K562 (cell line): ENCODE measurements around the gene AJAP1. TPM values are rescaled to one million over a fixed set of nuclear protein-coding genes. Genes with fewer than 3 reads are reported as not detected.

ENCODE experiments used
- ATAC-seq: fragments of 200-7000 bp; cut with Tn5 transposase; 3 replicates; pipeline ENCODE4 v1.9.1; 2020; ENCODE audit warnings: moderate library complexity
- BruUV-seq: library from RNA; stranded (reverse); fragments of 400-500 nt; replicated peaks from 2 replicates; lab custom pipeline; 2021; lab: Mats Ljungman, UMichigan
- CTCF ChIA-PET: fragments of 300-600 bp; formaldehyde crosslinking; extraction: SDS; loops from one replicate; lab custom pipeline; 2021; ENCODE audit warnings: low intra/inter-chr PET ratio; lab: Yijun Ruan, JAX
- POLR2A ChIA-PET: fragments of 300-600, 350-650 bp; sonication (Branson Sonifier 250); formaldehyde crosslinking; extraction: SDS; loops from one replicate; lab custom pipeline; 2021; ENCODE audit warnings: antibody characterized with exemption, inconsistent platforms; lab: Yijun Ruan, JAX
- DNase-seq, 4 experiments: peaks; one replicate each; pipeline versions ENCODE4 v3.0.0 to v3.0.0-alpha.2; 2011 to 2018; ENCODE audit warnings: low spot score in 3 of 4, mixed read lengths in 3 of 4; ENCODE audit errors: extremely low read depth in 1 of 4
- FAIRE-seq: peaks from 2 replicates; lab custom pipeline; 2011; peaks lifted over from hg19 to GRCh38; lab: Jason Lieb, UNC
- H2AFZ ChIP-seq: 2 replicates; pipeline ENCODE4 v1.6.0; 2011; ENCODE audit warnings: low read depth, low read length, control low read depth, inconsistent platforms
- H3K27ac ChIP-seq: fragments of 200-600 bp; 3 replicates; pipeline ENCODE4 v1.8.0; 2011; ENCODE audit warnings: low read depth, mild to moderate bottlenecking, control low read depth, inconsistent platforms, low read length, moderate library complexity, mixed read lengths; ENCODE audit errors: extremely low read depth
- H3K27me3 ChIP-seq, 2 experiments: fragments of 300-600 bp in 1 of 2; 2 replicates in 1 of 2; 3 replicates in 1 of 2; pipeline versions ENCODE4 v1.6.0 to v1.8.0; 2011; ENCODE audit warnings: inconsistent platforms in 2 of 2, low read length in 2 of 2, mild to moderate bottlenecking in 1 of 2, mixed read lengths in 1 of 2, moderate library complexity in 1 of 2; ENCODE audit not compliant: control insufficient read depth in 2 of 2, insufficient read depth in 2 of 2
- H3K36me3 ChIP-seq: fragments of 300-600 bp; 3 replicates; pipeline ENCODE4 v1.8.0; 2011; ENCODE audit warnings: mild to moderate bottlenecking, low read length, inconsistent platforms; ENCODE audit not compliant: control insufficient read depth, insufficient read depth
- H3K4me1 ChIP-seq, 2 experiments: fragments of 200-600 bp in 1 of 2; replicated peaks in 1 of 2; 2 replicates in 1 of 2; 3 replicates in 1 of 2; pipeline versions ENCODE4 v1.5.1 to v1.8.0; 2011; ENCODE audit warnings: inconsistent platforms in 2 of 2, low read length in 2 of 2, mild to moderate bottlenecking in 1 of 2, mixed read lengths in 1 of 2, moderate library complexity in 1 of 2; ENCODE audit not compliant: control insufficient read depth in 2 of 2, insufficient read depth in 2 of 2
- H3K4me2 ChIP-seq: 2 replicates; pipeline ENCODE4 v1.6.1; 2011; ENCODE audit warnings: low read length, control low read depth, inconsistent platforms, mixed read lengths; ENCODE audit not compliant: insufficient read depth
- H3K4me3 ChIP-seq: fragments of 200-600 bp; sonication (generic), shearing (Covaris generic); 2 replicates; pipeline ENCODE4 v1.5.1; 2016; ENCODE audit warnings: control low read depth, inconsistent platforms
- H3K79me2 ChIP-seq: fragments of 200-600 bp; 3 replicates; pipeline ENCODE4 v1.8.0; 2011; ENCODE audit warnings: low read length, inconsistent platforms; ENCODE audit not compliant: control insufficient read depth, insufficient read depth
- H3K9ac ChIP-seq, 2 experiments: 2 replicates each; pipeline versions ENCODE4 v1.6.0 to v1.6.1; 2011; ENCODE audit warnings: low read depth in 2 of 2, low read length in 2 of 2, control low read depth in 1 of 2, inconsistent platforms in 1 of 2, mild to moderate bottlenecking in 1 of 2, mixed read lengths in 1 of 2; ENCODE audit not compliant: insufficient read depth in 1 of 2
- H3K9me1 ChIP-seq: one replicate; pipeline ENCODE4 v1.6.0; 2011; ENCODE audit warnings: inconsistent platforms, mild to moderate bottlenecking, low read length, moderate library complexity; ENCODE audit not compliant: control insufficient read depth, insufficient read depth
- H3K9me3 ChIP-seq: replicated peaks from 2 replicates; pipeline ENCODE4 v1.5.1; 2011; ENCODE audit warnings: low read depth, low read length, inconsistent platforms; ENCODE audit not compliant: control insufficient read depth, insufficient read depth
- H4K20me1 ChIP-seq: replicated peaks from 2 replicates; pipeline ENCODE4 v1.6.1; 2011; ENCODE audit warnings: low read length, inconsistent platforms, mixed read lengths; ENCODE audit not compliant: control insufficient read depth, insufficient read depth
- MTF1 ChIP-seq: fragments of 250-450 bp; sonication (Bioruptor Pico); IDR thresholded peaks from 2 replicates; pipeline ENCODE4 v1.9.0; 2021; ENCODE audit warnings: moderate library complexity, mild to moderate bottlenecking, inconsistent platforms, borderline replicate concordance
- POLR2H ChIP-seq: IDR thresholded peaks from 2 replicates; pipeline ENCODE4 v1.6.1; 2016; ENCODE audit warnings: missing genetic modification characterization, low read depth, mild to moderate bottlenecking, control low read depth, missing compliant biosample characterization, moderate library complexity
- SIX5 ChIP-seq, 2 experiments: IDR thresholded peaks; 2 replicates each; pipeline ENCODE4 v1.6.1; 2011; ENCODE audit warnings: low read length in 2 of 2, borderline replicate concordance in 1 of 2, low read depth in 1 of 2, mild to moderate bottlenecking in 1 of 2, moderate library complexity in 1 of 2; ENCODE audit not compliant: insufficient read depth in 1 of 2
- TOE1 ChIP-seq, 2 experiments: fragments of 450-650 bp in 1 of 2; sonication (generic) in 1 of 2; formaldehyde crosslinking in 1 of 2; IDR thresholded peaks; 2 replicates each; pipeline versions ENCODE4 v1.7.1 to v1.8.0; 2016 to 2022; ENCODE audit warnings: borderline replicate concordance in 2 of 2, mild to moderate bottlenecking in 2 of 2, antibody characterized with exemption in 1 of 2, inconsistent platforms in 1 of 2, low read depth in 1 of 2, missing genetic modification reagents in 1 of 2, moderate library complexity in 1 of 2
- XRCC5 ChIP-seq: fragments of 200-400 bp; formaldehyde crosslinking; IDR thresholded peaks from 2 replicates; pipeline ENCODE4 v1.6.1; 2017; ENCODE audit warnings: low read depth, mild to moderate bottlenecking, low read length
- WGBS: fragments of 100-300 bp; shearing (Covaris generic); methylation state at CpG from one replicate; pipeline ENCODE4 v1.1.6; 2016; ENCODE audit warnings: low coverage, mixed read lengths; ENCODE audit not compliant: insufficient coverage; ENCODE audit errors: missing lambda C conversion rate; 5-methylcytosine and 5-hydroxymethylcytosine counted together
- in situ Hi-C: fragments of 300-500 bp; cut with MboI; formaldehyde crosslinking; loops from 4 replicates; pipeline ENCODE4 v1.15.0; 2018; ENCODE audit warnings: inconsistent platforms, mixed read lengths
- intact Hi-C: fragments of 100-400 bp; cut with micrococcal nuclease; formaldehyde crosslinking; loops from 2 replicates; pipeline ENCODE4 v1.14.2; 2022
- polyA plus RNA-seq, 8 experiments: library from polyadenylated mRNA; depleted of rRNA in 4 of 8; stranded (reverse) in 5 of 8; unstranded in 3 of 8; fragments of >200 nt; fragmentation: Nextera tagmentation in 2 of 8; fragmentation: Illumina TruSeq in 1 of 8; extraction: Ambion mirVana in 2 of 8; extraction: Trizol in 1 of 8; gene quantifications; 2 replicates each; pipeline versions ENCODE4 v1.2.1 to v1.2.3, GENCODE V29; 2011 to 2014; ENCODE audit warnings: inconsistent platforms in 1 of 8, missing spikeins in 1 of 8
- total RNA-seq, 7 experiments: library from RNA; depleted of rRNA in 6 of 7; stranded (reverse); fragments of >200 nt in 6 of 7; fragmentation: Illumina TruSeq in 2 of 7; extraction: Trizol in 2 of 7; gene quantifications; 2 replicates each; pipeline versions ENCODE4 v1.2.1 to v1.2.3, GENCODE V29; 2011 to 2021; ENCODE audit warnings: low replicate concordance in 1 of 7
- TF ChIP-seq, protein P1 (sequence below): fragments of 150-350 bp; conservative IDR thresholded peaks from 2 replicates; pipeline ENCODE4 v1.6.1; 2014; ENCODE audit warnings: low read length

Gene AJAP1
- total and polyA plus RNA-seq, 9 of the 15 experiments (the other 6 are each of a cell fraction or from before 2014, with no cell fraction given): not detected

DNA sequence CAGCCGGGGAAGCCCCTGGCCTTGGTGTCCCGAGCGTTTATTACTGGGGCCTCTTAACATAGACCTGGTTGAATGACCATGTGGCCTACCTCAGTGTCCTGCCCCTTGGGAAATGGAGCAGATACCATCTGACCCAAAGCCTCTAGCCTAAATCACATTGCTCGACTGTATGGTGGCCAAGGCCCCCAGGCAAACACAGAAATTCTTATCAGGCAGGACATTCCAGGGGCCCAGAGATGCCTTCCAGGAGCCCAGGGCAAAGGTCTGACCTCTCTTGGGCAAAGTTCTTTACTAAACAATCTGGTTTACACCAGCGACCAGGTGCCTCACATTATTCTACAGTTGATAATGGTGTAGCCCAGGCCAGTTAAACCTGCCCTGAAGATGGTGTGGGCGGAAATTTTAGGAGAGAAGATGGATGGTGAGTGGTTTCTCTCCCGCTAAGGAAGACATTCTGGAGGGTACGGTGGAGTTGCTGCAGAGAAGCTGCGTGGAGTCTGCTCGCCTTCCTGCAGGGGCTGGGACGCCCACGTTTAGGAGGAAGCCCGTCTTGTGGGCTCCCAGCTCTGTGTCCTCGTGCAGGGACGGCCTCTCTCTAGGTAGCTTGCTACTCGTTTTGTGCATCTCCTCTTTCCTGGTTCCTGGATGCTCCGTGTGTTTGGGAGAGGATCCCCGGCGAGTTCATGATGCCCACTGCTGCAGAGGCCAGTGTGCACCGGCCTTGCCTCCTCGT lies 21.2 kb downstream of the AJAP1 start:
- ChIA-PET POLR2A (no interaction called here), CTCF (no interaction called here)
- no peaks in the 10 kb centered on the region for H4K20me1 ChIP-seq
- H3K27ac ChIP-seq: no peak overlapping the region
- ATAC-seq (no peak), DNase-seq (no peak), FAIRE-seq (no peak)
- peaks cover 0 to 21% of the 10 kb centered on the region in 2 experiments; a peak in 3 of 5 replicates for H3K27me3 ChIP-seq
- H3K4me3 ChIP-seq: no peak overlapping the region
- no TSS peak for BruUV-seq
- TF ChIP-seq POLR2H (tag) (no peak), MTF1 (CRISPR knock-in tag) (no peak), TOE1 (IDR thresholded peaks at IDR 0.05; ENCODE audit: borderline replicate concordance) (no peak), TOE1 (CRISPR knock-in tag; IDR thresholded peaks at IDR 0.05; ENCODE audit: borderline replicate concordance, low read depth) (no peak), XRCC5 (no peak), SIX5 (IDR thresholded peaks at IDR 0.05; ENCODE audit: borderline replicate concordance in 1 of 2, insufficient read depth in 1 of 2, low read depth in 1 of 2, low read length in 2 of 2) (no peak)
- TF ChIP-seq, protein P1, sequence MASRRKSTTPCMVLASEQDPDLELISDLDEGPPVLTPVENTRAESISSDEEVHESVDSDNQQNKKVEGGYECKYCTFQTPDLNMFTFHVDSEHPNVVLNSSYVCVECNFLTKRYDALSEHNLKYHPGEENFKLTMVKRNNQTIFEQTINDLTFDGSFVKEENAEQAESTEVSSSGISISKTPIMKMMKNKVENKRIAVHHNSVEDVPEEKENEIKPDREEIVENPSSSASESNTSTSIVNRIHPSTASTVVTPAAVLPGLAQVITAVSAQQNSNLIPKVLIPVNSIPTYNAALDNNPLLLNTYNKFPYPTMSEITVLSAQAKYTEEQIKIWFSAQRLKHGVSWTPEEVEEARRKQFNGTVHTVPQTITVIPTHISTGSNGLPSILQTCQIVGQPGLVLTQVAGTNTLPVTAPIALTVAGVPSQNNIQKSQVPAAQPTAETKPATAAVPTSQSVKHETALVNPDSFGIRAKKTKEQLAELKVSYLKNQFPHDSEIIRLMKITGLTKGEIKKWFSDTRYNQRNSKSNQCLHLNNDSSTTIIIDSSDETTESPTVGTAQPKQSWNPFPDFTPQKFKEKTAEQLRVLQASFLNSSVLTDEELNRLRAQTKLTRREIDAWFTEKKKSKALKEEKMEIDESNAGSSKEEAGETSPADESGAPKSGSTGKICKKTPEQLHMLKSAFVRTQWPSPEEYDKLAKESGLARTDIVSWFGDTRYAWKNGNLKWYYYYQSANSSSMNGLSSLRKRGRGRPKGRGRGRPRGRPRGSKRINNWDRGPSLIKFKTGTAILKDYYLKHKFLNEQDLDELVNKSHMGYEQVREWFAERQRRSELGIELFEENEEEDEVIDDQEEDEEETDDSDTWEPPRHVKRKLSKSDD: no peak
- H3K4me1 ChIP-seq: no peaks in the 10 kb centered on the region
- in situ Hi-C loops: no loop called here
- intact Hi-C loops: no loop called here
- no peak overlapping the region for H3K4me2 ChIP-seq
- H3K9me1 ChIP-seq: no peaks in the 10 kb centered on the region
- H3K36me3 ChIP-seq: no peaks in the 10 kb centered on the region
- no peak overlapping the region for H3K9ac ChIP-seq
- H3K9me3 ChIP-seq: no peaks in the 10 kb centered on the region
- no peak overlapping the region for H2AFZ ChIP-seq
- 1% methylated on average over 21 of the region's 21 CpGs for WGBS
- H3K79me2 ChIP-seq: no peaks in the 10 kb centered on the region
